GM12878 (cell line): Measurements from ENCODE around the gene GLG1. TPM values are rescaled to one million over a fixed set of nuclear protein-coding genes. Genes with fewer than 3 reads are reported as not detected.

Source experiments
- ATAC-seq: fragments of 200-7000 bp; cut with Tn5 transposase; 3 replicates; pipeline ENCODE4 v1.9.1; 2020; ENCODE audit warnings: mild to moderate bottlenecking, moderate library complexity
- BruUV-seq: library from RNA; stranded (reverse); fragments of 400-500 nt; replicated peaks from 2 replicates; lab custom pipeline; 2021; lab: Mats Ljungman, UMichigan
- CTCF ChIA-PET: fragments of 300-600 bp; sonication (Branson Sonifier 250); formaldehyde crosslinking; extraction: SDS; loops from one replicate; lab custom pipeline; 2021; ENCODE audit warnings: inconsistent platforms; lab: Yijun Ruan, JAX
- POLR2A ChIA-PET: fragments of 350-600 bp; formaldehyde crosslinking; extraction: SDS; loops from one replicate; lab custom pipeline; 2021; ENCODE audit warnings: inconsistent platforms; lab: Charles Lee
- RAD21 ChIA-PET: fragments of 300-600 bp; sonication (Branson Sonifier 250); formaldehyde crosslinking; loops from one replicate; lab custom pipeline; 2023; ENCODE audit warnings: antibody characterized with exemption; ENCODE audit not compliant: unreplicated experiment; lab: Charles Lee
- SMC1A ChIA-PET: fragments of 300-600 bp; sonication (Branson Sonifier 250); formaldehyde crosslinking; loops from one replicate; lab custom pipeline; 2023; ENCODE audit not compliant: unreplicated experiment, uncharacterized antibody; lab: Charles Lee
- DNase-seq: peaks from one replicate; pipeline ENCODE4 v3.0.0-alpha.2; 2011; ENCODE audit warnings: low read depth, low spot score
- FAIRE-seq: peaks from 3 replicates; lab custom pipeline; 2011; peaks lifted over from hg19 to GRCh38; lab: Jason Lieb, UNC
- H2AFZ ChIP-seq: 2 replicates; pipeline ENCODE4 v1.6.0; 2011; ENCODE audit warnings: low read depth, low read length, control low read depth; ENCODE audit not compliant: control insufficient read depth
- H3K27ac ChIP-seq: 2 replicates; pipeline ENCODE4 v1.5.1; 2011; ENCODE audit warnings: control low read depth; ENCODE audit not compliant: control insufficient read depth, insufficient read depth
- H3K27me3 ChIP-seq, 2 experiments: replicated peaks in 1 of 2; 2 replicates each; pipeline versions ENCODE4 v1.6.0 to v1.6.1; 2011; ENCODE audit warnings: low read length in 1 of 2; ENCODE audit not compliant: control insufficient read depth in 2 of 2, insufficient read depth in 2 of 2
- H3K36me3 ChIP-seq, 2 experiments: 2 replicates each; pipeline ENCODE4 v1.5.1; 2011; ENCODE audit warnings: low read length in 1 of 2; ENCODE audit not compliant: control insufficient read depth in 2 of 2, insufficient read depth in 2 of 2
- H3K4me1 ChIP-seq: 2 replicates; pipeline ENCODE4 v1.6.1; 2011; ENCODE audit warnings: mild to moderate bottlenecking, low read length, moderate library complexity, mixed read lengths; ENCODE audit not compliant: control insufficient read depth, insufficient read depth
- H3K4me2 ChIP-seq: 2 replicates; pipeline ENCODE4 v1.6.0; 2011; ENCODE audit warnings: control low read depth; ENCODE audit not compliant: control insufficient read depth, insufficient read depth
- H3K4me3 ChIP-seq: fragments of 200-600 bp; sonication (generic); 2 replicates; pipeline ENCODE4 v1.5.1; 2016
- H3K79me2 ChIP-seq: 2 replicates; pipeline ENCODE4 v1.6.0; 2011; ENCODE audit warnings: low read length; ENCODE audit not compliant: control insufficient read depth, insufficient read depth
- H3K9ac ChIP-seq: 2 replicates; pipeline ENCODE4 v1.8.0; 2011; ENCODE audit warnings: low read length, control low read depth, mixed read lengths; ENCODE audit not compliant: control insufficient read depth, insufficient read depth
- H3K9me3 ChIP-seq: replicated peaks from 3 replicates; pipeline ENCODE4 v1.5.1; 2011; ENCODE audit warnings: mild to moderate bottlenecking, low read length; ENCODE audit not compliant: control insufficient read depth, insufficient read depth
- H4K20me1 ChIP-seq: 2 replicates; pipeline ENCODE4 v1.6.0; 2011; ENCODE audit not compliant: control insufficient read depth, insufficient read depth
- E2F8 ChIP-seq: fragments of 450-650 bp; IDR thresholded peaks from 2 replicates; pipeline ENCODE4 v1.6.1; 2018; ENCODE audit warnings: mild to moderate bottlenecking, low read depth, moderate library complexity; ENCODE audit not compliant: partially characterized antibody
- E4F1 ChIP-seq: fragments of 450-650 bp; IDR thresholded peaks from 2 replicates; pipeline ENCODE4 v1.6.1; 2018; ENCODE audit warnings: borderline replicate concordance, mild to moderate bottlenecking; ENCODE audit not compliant: partially characterized antibody
- NRF1 ChIP-seq: conservative IDR thresholded peaks from 2 replicates; pipeline ENCODE4 v1.6.1; 2011; ENCODE audit warnings: mild to moderate bottlenecking, low read depth, low read length, improper control_type of control experiment
- TCF7 ChIP-seq: IDR thresholded peaks from 2 replicates; pipeline ENCODE4 v1.6.1; 2014; ENCODE audit warnings: antibody characterized with exemption, borderline replicate concordance
- WGBS: methylation state at CpG from one replicate; pipeline ENCODE4 v1.1.6; 2016; ENCODE audit warnings: low lambda C conversion rate; ENCODE audit not compliant: insufficient replicate concordance, insufficient coverage; ENCODE audit errors: missing lambda C conversion rate; 5-methylcytosine and 5-hydroxymethylcytosine counted together
- in situ Hi-C: fragments of 300-500 bp; cut with MboI; formaldehyde crosslinking; loops from 9 replicates; pipeline ENCODE4 v1.14.3; 2018; ENCODE audit warnings: mixed read lengths
- intact Hi-C: fragments of 100-400 bp; cut with micrococcal nuclease; formaldehyde crosslinking; loops from one replicate; pipeline ENCODE4 v1.14.2; 2022; ENCODE audit not compliant: unreplicated experiment
- polyA plus RNA-seq, 11 experiments: library from polyadenylated mRNA; depleted of rRNA in 4 of 11; unstranded in 6 of 11; stranded (reverse) in 5 of 11; fragments of >200 nt; fragmentation: Nextera tagmentation in 4 of 11; fragmentation: Illumina TruSeq in 1 of 11; extraction: Ambion mirVana in 4 of 11; extraction: Trizol in 1 of 11; gene quantifications; 1 replicate in 1 of 11; 2 replicates in 10 of 11; pipeline versions ENCODE4 v1.2.1 to v1.2.3, GENCODE V29; 2011 to 2016; ENCODE audit warnings: inconsistent platforms in 2 of 11, missing spikeins in 2 of 11, low read depth in 1 of 11
- total RNA-seq, 4 experiments: library from RNA; depleted of rRNA in 3 of 4; stranded (reverse); fragments of >200 nt in 3 of 4; fragmentation: Illumina TruSeq in 1 of 4; extraction: Trizol in 1 of 4; gene quantifications; 2 replicates each; pipeline versions ENCODE4 v1.2.1 to v1.2.3, GENCODE V29; 2013 to 2021

The GLG1 gene
- total and polyA plus RNA-seq, 10 of the 15 experiments (the other 5 are each of a cell fraction or from before 2014, with no cell fraction given), result 7.6 to 49.4 (median 28.2) TPM

GRCh38 chr16:74567901-74568300 lies 39.0 kb downstream of the GLG1 start:
- in situ Hi-C loops (no loop called here), intact Hi-C loops (no loop called here)
- FAIRE-seq (no peak), DNase-seq (no peak), ATAC-seq (no peak)
- BruUV-seq, result no TSS peak
- H3K4me1 ChIP-seq, result no peaks in the 10 kb centered on the region; the same call in 1 of the 2 replicates
- H3K27me3 ChIP-seq, result no peaks in the 10 kb centered on the region
- 50% methylated on average over 2 of the region's 2 CpGs for WGBS
- H3K27ac ChIP-seq, result no peak overlapping the region
- TF ChIP-seq E4F1 (no peak), TCF7 (no peak), E2F8 (no peak), NRF1 (no peak)
- H3K79me2 ChIP-seq, result peaks cover 33% of the 10 kb centered on the region
- 0 out of 4 replicates have a peak, but pooled peaks cover 0 to 3% of the 10 kb centered on the region in 2 experiments for H3K36me3 ChIP-seq
- SMC1A ChIA-PET, result interaction anchor here (1.1 kb wide), 1 partner anchor 25 kb away, joined by 3 read pairs; no protein-coding TSS in a partner anchor
- H4K20me1 ChIP-seq, result no peaks in the 10 kb centered on the region
- CTCF ChIA-PET, result interaction anchor here (0.9 to 1.7 kb wide), 2 partner anchors 38 to 295 kb away, joined by 3 to 4 read pairs; no protein-coding TSS in a partner anchor
- POLR2A ChIA-PET, result no interaction called here
- H3K4me3 ChIP-seq, result no peak overlapping the region
- no peak overlapping the region for H2AFZ ChIP-seq
- H3K9ac ChIP-seq, result no peak overlapping the region
- RAD21 ChIA-PET, result no interaction called here
- no peaks in the 10 kb centered on the region for H3K9me3 ChIP-seq
- H3K4me2 ChIP-seq, result no peak overlapping the region
